Heart left ventricle (tissue), 16 donors: ENCODE measurements around the gene INHBC. TPM values are rescaled to one million over a fixed set of nuclear protein-coding genes. Genes with fewer than 3 reads are reported as not detected.

Experiments
- ATAC-seq, 4 donors: fragments of 200-7000 bp; cut with Tn5 transposase; one replicate each; pipeline ENCODE4 v1.9.1; 2020 to 2022; ENCODE audit warnings: moderate library complexity in 4 of 4, mild to moderate bottlenecking in 3 of 4, moderate number of reproducible peaks in 1 of 4
- DNase-seq, 5 donors: peaks; one replicate each; pipeline ENCODE4 v3.0.0-alpha.2; 2020
- H3K27ac ChIP-seq, 12 donors: fragments of 200-600 bp; sonication (generic) in 4 of 12; one replicate each; pipeline versions ENCODE4 v1.5.0 to v1.8.0; 2016 to 2022; ENCODE audit warnings: mild to moderate bottlenecking in 2 of 12
- H3K27me3 ChIP-seq, 9 donors: fragments of 200-600 bp; sonication (generic) in 2 of 9; one replicate each; pipeline versions ENCODE4 v1.5.1 to v1.8.0; 2016 to 2022; ENCODE audit warnings: mild to moderate bottlenecking in 3 of 9
- H3K36me3 ChIP-seq, 9 donors: fragments of 200-600 bp; sonication (generic) in 2 of 9; one replicate each; pipeline versions ENCODE4 v1.5.0 to v1.8.0; 2018 to 2022; ENCODE audit warnings: mild to moderate bottlenecking in 2 of 9
- H3K4me1 ChIP-seq, 12 donors: fragments of 200-600 bp; sonication (generic) in 4 of 12; one replicate each; pipeline versions ENCODE4 v1.5.0 to v1.8.0; 2016 to 2022; ENCODE audit warnings: mild to moderate bottlenecking in 3 of 12
- H3K4me3 ChIP-seq, 12 donors: fragments of 200-600 bp; sonication (generic) in 4 of 12; one replicate each; pipeline versions ENCODE4 v1.5.0 to v1.8.0; 2017 to 2022; ENCODE audit warnings: mild to moderate bottlenecking in 9 of 12, moderate library complexity in 4 of 12
- H3K9me3 ChIP-seq, 12 donors: fragments of 200-600 bp; sonication (generic) in 4 of 12; one replicate each; pipeline versions ENCODE4 v1.5.0 to v1.8.0; 2016 to 2022; ENCODE audit warnings: mild to moderate bottlenecking in 1 of 12
- POLR2A ChIP-seq, 2 donors: fragments of 450-650 bp; IDR thresholded peaks; one replicate each; pipeline ENCODE4 v1.6.1; 2017; ENCODE audit warnings: antibody characterized with exemption in 2 of 2, mild to moderate bottlenecking in 2 of 2, moderate library complexity in 2 of 2
- WGBS, 4 donors: extraction: QIAGEN DNeasy Blood & Tissue Kit in 2 of 4; methylation state at CpG; one replicate each; pipeline versions ENCODE4 v1.1.5 to v1.1.7; 2013 to 2018; 5-methylcytosine and 5-hydroxymethylcytosine counted together
- intact Hi-C, 10 donors: fragments of 100-400 bp; cut with DNase I; formaldehyde crosslinking; loops; one replicate each; pipeline versions ENCODE4 v1.11.1 to v1.14.2; 2022
- polyA plus RNA-seq, 2 donors: library from polyadenylated mRNA; stranded (reverse); fragments of 200-250 nt; gene quantifications; one replicate each; pipeline ENCODE4 v1.2.3, GENCODE V29; 2013
- total RNA-seq, 9 donors: library from RNA; depleted of rRNA in 2 of 9; stranded (reverse); fragments of >200 nt in 2 of 9; fragmentation: NEBNext Ultra II Directional in 3 of 9; extraction: Animal tissue kit (Norgen Biotek cat#: 25700) in 3 of 9; gene quantifications; one replicate each; pipeline versions ENCODE4 v1.1.0 to v1.2.4, GENCODE V29; 2016 to 2023
- TF ChIP-seq, protein P1 (sequence below), 12 donors: fragments of 200-600 bp; sonication (generic) in 4 of 12; IDR thresholded peaks; one replicate each; pipeline versions ENCODE4 v1.5.0 to v1.8.0; 2018 to 2022; ENCODE audit warnings: antibody characterized with exemption in 12 of 12, mild to moderate bottlenecking in 5 of 12
- donor health status: ischemic (EF 13 %, LVEDD 7.1; RV severe dilation, severe dysfunction).
- donor health status: healthy with polysubstance abuse.
- donor health status: DM: no; HTN: yes; CAD: no.
- donor health status: DM: no; HTN: no; CAD: no.
- donor health status: ischemic (EF 25% LVEDD 6.9; RV normal size, moderate dysfunction).
- donor health status: ischemic (EF 25% LVEDD 5.7; RV mildly dilated, moderate dysfunction).
- donor health status: healthy.
- donor health status: DM: yes; HTN: yes; CAD: no.
- donor health status: ischemic (EF 35%, LVEDD 5.7; RV mildly dilated, moderate dysfunction).
- donor health status: nonischemic (EF 11% LVEDD 7.7; RV severe dilation, severe dysfunction).
- donor health status: DM: yes; HTN: yes; CAD: no.
- donor health status: PGD.
- donor health status: ischemic (EF 29% LVEDD 5.4; RV normal size, mild dysfunction).
- donor health status: nonischemic (EF 23%, LVEDD 6.1; RV moderate dilation, normal function).

The INHBC gene
- total and polyA plus RNA-seq, 11 donors = 0.03 to 0.27 TPM; not detected in 9

DNA sequence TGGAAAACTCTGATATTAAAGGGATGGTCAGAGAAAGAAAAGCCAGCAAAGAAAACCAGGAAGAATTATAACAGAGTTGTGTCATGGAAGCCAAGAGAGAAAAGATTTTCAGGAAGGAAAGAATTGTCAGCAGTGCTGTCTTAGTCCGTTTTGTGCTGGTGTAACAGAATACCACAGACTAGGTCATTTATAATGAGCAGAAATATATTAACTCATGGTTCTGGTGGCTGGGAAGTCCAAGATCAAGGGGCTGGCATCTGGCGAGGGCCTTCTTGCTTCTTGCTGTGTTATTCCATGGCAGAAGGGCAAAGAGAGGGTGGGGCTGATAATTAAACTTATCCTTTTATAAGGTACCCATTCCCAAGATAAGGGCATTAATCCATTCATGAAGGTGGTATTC, 14.1 kb downstream of the INHBC start:
- peaks cover 0 to 5% (median 0%) of the 10 kb centered on the region in 12 donors for H3K9me3 ChIP-seq
- ATAC-seq = no peak
- H3K27ac ChIP-seq = no peak overlapping the region
- intact Hi-C loops = no loop called here
- TF ChIP-seq POLR2A (IDR thresholded peaks at IDR 0.05) = no peak
- TF ChIP-seq, protein P1, sequence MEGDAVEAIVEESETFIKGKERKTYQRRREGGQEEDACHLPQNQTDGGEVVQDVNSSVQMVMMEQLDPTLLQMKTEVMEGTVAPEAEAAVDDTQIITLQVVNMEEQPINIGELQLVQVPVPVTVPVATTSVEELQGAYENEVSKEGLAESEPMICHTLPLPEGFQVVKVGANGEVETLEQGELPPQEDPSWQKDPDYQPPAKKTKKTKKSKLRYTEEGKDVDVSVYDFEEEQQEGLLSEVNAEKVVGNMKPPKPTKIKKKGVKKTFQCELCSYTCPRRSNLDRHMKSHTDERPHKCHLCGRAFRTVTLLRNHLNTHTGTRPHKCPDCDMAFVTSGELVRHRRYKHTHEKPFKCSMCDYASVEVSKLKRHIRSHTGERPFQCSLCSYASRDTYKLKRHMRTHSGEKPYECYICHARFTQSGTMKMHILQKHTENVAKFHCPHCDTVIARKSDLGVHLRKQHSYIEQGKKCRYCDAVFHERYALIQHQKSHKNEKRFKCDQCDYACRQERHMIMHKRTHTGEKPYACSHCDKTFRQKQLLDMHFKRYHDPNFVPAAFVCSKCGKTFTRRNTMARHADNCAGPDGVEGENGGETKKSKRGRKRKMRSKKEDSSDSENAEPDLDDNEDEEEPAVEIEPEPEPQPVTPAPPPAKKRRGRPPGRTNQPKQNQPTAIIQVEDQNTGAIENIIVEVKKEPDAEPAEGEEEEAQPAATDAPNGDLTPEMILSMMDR (IDR thresholded peaks at IDR 0.05) = no peak
- 84 to 93% (median 92%) methylated on average over 2 of the region's 2 CpGs for WGBS, 4 donors
- no peak for DNase-seq
- no peak overlapping the region for H3K4me3 ChIP-seq
- no peaks in the 10 kb centered on the region for H3K36me3 ChIP-seq
- H3K27me3 ChIP-seq = no peaks in the 10 kb centered on the region
- peaks cover 0 to 21% (median 11%) of the 10 kb centered on the region in 12 donors for H3K4me1 ChIP-seq

DNA sequence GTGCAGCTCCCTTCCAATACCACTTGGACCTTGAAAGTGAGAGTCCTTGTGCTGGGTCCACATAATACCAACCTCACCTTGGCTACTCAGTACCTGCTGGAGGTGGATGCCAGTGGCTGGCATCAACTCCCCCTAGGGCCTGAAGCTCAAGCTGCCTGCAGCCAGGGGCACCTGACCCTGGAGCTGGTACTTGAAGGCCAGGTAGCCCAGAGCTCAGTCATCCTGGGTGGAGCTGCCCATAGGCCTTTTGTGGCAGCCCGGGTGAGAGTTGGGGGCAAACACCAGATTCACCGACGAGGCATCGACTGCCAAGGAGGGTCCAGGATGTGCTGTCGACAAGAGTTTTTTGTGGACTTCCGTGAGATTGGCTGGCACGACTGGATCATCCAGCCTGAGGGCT, 14.8 kb downstream of the INHBC start:
- 95 to 100% (median 96%) methylated on average over 2 to 7 of the region's 7 CpGs; no CpG with 5 or more reads in 1 of the 4 donors for WGBS, 4 donors
- Histone ChIP-seq H3K27ac (no peak overlapping the region), H3K4me3 (no peak overlapping the region), H3K27me3 (no peaks in the 10 kb centered on the region), H3K9me3 (peaks cover 0 to 5% (median 0%) of the 10 kb centered on the region in 12 donors), H3K36me3 (no peaks in the 10 kb centered on the region), H3K4me1 (peaks cover 0 to 21% (median 11%) of the 10 kb centered on the region in 12 donors)
- DNase-seq (no peak), ATAC-seq (no peak)
- TF ChIP-seq, protein P1 (IDR thresholded peaks at IDR 0.05) = no peak
- TF ChIP-seq POLR2A (IDR thresholded peaks at IDR 0.05) = no peak
- intact Hi-C loops = no loop called here

DNA sequence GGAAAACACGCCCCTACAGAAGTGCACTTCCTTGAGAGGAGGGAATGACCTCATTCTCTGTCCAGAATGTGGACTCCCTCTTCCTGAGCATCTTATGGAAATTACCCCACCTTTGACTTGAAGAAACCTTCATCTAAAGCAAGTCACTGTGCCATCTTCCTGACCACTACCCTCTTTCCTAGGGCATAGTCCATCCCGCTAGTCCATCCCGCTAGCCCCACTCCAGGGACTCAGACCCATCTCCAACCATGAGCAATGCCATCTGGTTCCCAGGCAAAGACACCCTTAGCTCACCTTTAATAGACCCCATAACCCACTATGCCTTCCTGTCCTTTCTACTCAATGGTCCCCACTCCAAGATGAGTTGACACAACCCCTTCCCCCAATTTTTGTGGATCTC, 15.5 kb downstream of the INHBC start:
- DNase-seq (no peak), ATAC-seq (no peak)
- WGBS, 4 donors = 84 to 96% (median 89%) methylated on average over 3 of the region's 3 CpGs
- intact Hi-C loops = loop anchor here in 7 of 10 donors (5.0 to 10.0 kb wide), 3 partner anchors 175 to 188 kb away; no protein-coding TSS in a partner anchor
- Histone ChIP-seq H3K4me1 (peaks cover 0 to 21% (median 11%) of the 10 kb centered on the region in 12 donors), H3K36me3 (no peaks in the 10 kb centered on the region), H3K4me3 (no peak overlapping the region), H3K27me3 (no peaks in the 10 kb centered on the region), H3K27ac (no peak overlapping the region), H3K9me3 (peaks cover 0 to 5% (median 0%) of the 10 kb centered on the region in 12 donors)
- TF ChIP-seq, protein P1 (IDR thresholded peaks at IDR 0.05) = no peak
- no peak for TF ChIP-seq POLR2A (IDR thresholded peaks at IDR 0.05)

DNA sequence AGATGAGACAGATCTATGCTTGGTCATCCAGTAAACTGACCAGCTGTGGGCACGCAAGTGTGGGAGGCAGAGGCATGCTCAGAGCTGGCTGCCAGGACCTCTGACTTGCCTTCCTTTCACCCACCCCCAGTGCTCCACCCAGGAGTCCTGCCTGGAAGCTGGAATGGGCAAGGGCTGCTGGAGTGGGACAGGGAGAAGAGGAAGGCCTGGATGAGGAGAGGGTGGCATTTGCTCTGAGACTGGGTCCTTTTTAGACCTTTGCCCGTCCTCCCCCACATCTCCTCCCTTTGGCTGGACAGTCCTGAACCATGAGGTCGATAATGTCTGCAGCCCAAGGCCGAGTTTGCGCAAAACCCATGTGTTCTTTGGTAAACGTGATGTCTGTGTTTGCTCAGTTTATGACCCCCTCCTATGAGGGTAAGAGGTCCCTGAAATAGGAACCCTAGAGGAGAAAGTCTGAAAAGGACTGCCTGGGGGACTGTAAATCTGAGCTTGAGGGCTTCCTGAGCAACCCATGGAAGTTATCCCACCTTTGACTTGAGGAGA, 16.7 kb downstream of the INHBC start:
- Histone ChIP-seq H3K4me3 (no peak overlapping the region), H3K27me3 (no peaks in the 10 kb centered on the region), H3K4me1 (peaks cover 0 to 30% (median 12%) of the 10 kb centered on the region in 12 donors), H3K9me3 (peaks cover 0 to 5% (median 0%) of the 10 kb centered on the region in 12 donors), H3K36me3 (no peaks in the 10 kb centered on the region), H3K27ac (peak overlapping the region in 10 of 12 donors; percentile 8 to 94 (median 77))
- 79 to 92% (median 85%) methylated on average over 6 of the region's 6 CpGs for WGBS, 4 donors
- TF ChIP-seq POLR2A (IDR thresholded peaks at IDR 0.05) = no peak
- TF ChIP-seq, protein P1 (IDR thresholded peaks at IDR 0.05) = no peak
- ATAC-seq (no peak), DNase-seq (no peak)
- intact Hi-C loops = loop anchor here in 7 of 10 donors (5.0 to 10.0 kb wide), 3 partner anchors 173 to 189 kb away; no protein-coding TSS in a partner anchor
